ENCODE results near the gene KRT81.

The KRT81 gene

DNA sequence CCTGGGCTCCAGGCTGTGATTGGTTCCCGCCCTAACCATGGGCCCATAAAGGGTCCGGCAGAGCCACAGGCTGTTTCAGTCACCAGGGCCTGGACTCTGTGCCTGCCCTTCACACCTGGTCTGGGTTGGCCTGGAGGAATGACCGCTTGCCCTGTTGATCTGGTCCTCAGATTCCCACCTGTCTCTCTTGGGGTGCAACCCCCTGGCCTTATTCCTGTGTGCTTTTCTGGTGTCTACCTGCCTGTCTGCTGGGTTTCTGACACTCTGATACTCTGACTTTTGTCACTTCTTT is 32.8 kb upstream of the KRT81 start:
- TF ChIP-seq, protein P1, sequence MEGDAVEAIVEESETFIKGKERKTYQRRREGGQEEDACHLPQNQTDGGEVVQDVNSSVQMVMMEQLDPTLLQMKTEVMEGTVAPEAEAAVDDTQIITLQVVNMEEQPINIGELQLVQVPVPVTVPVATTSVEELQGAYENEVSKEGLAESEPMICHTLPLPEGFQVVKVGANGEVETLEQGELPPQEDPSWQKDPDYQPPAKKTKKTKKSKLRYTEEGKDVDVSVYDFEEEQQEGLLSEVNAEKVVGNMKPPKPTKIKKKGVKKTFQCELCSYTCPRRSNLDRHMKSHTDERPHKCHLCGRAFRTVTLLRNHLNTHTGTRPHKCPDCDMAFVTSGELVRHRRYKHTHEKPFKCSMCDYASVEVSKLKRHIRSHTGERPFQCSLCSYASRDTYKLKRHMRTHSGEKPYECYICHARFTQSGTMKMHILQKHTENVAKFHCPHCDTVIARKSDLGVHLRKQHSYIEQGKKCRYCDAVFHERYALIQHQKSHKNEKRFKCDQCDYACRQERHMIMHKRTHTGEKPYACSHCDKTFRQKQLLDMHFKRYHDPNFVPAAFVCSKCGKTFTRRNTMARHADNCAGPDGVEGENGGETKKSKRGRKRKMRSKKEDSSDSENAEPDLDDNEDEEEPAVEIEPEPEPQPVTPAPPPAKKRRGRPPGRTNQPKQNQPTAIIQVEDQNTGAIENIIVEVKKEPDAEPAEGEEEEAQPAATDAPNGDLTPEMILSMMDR (IDR thresholded peaks at IDR 0.05; ENCODE audit: low read depth, low read length, missing control alignments), result no peak
- no peak overlapping the region for H3K4me3 ChIP-seq (ENCODE audit: low read depth, low read length)
- no peak for DNase-seq (ENCODE audit: low read depth)

DNA sequence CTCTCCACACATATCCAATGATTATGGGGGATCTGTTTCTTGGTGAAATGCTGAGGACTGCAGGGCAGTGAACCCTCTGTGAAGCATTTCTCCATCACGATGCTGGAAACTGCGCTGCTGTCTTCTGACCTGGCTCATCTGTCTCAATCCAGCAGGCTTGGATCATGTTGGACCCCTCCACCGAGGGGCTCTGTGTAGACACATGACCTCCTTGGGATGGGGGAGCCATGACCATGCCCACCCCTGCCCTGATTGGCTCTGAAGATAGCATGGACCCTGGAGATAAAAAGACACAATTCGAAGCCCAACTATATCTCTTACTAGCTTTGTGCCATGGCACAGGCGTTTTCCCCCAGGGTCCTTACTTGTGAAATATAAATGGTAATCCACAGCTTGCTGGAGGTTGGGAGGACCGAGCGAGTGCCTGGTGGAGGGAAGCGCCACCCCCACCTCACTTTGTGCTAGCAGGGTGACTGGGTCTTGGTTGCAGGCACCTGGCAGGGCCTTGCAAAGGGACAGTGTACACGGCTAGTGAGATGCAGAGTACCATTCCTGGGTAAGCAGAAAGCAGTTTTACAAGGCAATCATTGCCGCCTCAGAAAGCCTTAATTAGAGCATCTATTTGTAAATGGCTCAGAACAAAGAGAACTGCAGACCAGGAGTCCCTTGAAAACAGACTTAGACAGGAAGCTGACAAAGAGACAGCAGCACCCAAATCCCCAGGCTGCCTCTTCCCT is 32.2 kb upstream of the KRT81 start:
- TF ChIP-seq, protein P1 (IDR thresholded peaks at IDR 0.05; ENCODE audit: low read depth, low read length, missing control alignments), result no peak
- H3K4me3 ChIP-seq (ENCODE audit: low read depth, low read length), result no peak overlapping the region
- no peak for DNase-seq (ENCODE audit: low read depth)

DNA sequence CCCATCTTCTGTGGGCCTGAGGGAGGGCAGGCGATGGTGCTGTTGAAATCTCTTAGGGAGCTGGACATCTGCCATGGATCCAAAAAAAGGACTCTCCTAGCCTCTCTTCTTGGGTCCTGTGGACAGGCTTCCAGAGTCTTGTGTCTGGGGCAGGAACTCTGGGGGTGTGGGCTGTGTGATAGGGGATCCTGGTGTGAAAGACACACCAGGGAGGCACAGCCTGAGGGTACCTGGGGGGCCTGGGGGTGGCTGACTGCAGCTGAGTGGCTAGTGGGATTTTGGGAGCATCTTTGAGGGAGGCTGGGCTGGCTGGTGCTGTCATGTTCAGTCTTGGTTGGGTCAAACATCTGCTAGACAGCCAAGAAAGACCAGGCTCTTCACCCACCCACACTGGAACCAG is 31.7 kb upstream of the KRT81 start:
- H3K4me3 ChIP-seq (ENCODE audit: low read depth, low read length), result no peak overlapping the region
- no peak for DNase-seq (ENCODE audit: low read depth)
- TF ChIP-seq, protein P1 (IDR thresholded peaks at IDR 0.05; ENCODE audit: low read depth, low read length, missing control alignments), result no peak

DNA sequence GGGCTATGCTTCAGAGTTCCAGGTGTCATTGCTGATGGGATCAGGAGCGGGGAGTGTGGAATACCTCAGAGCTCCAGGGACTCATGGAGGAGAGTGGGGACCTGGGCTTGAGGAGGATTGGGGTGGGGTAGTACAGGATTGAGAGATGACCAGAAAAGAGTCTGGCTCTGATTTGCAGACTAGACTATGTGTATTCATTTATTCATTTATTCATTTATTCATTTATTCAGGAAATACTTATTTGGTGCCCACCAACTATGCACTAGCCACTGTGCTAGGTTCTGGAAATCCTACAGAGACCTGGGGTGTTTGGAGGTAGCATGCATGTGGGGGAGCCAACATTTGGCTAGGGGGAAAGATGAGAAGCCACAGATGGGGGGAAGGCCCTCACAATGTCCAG is 30.7 kb upstream of the KRT81 start:
- DNase-seq (ENCODE audit: low read depth), result no peak
- no peak overlapping the region for H3K4me3 ChIP-seq (ENCODE audit: low read depth, low read length)
- TF ChIP-seq, protein P1 (IDR thresholded peaks at IDR 0.05; ENCODE audit: low read depth, low read length, missing control alignments), result no peak

DNA sequence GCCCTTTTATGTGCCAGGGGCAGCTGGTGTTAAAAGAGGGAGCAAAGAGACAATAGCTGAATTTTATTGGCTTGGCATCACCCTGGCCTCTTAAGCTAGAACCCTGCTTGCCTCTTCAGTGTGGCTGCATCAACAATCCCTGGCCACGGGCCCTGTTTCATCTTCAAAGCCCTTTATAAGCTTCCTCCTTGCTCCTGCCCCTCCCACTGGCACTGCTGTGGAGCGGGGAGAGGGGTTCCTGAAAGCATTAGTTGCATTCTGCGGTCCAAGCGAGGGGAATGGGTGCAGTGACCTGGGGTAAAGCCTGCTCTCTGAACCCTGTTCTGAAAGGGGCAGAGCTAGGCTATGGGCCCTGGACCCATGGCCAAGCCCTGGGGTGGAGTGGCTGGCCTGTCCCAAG is 30.1 kb upstream of the KRT81 start:
- no peak overlapping the region for H3K4me3 ChIP-seq (ENCODE audit: low read depth, low read length)
- TF ChIP-seq, protein P1 (IDR thresholded peaks at IDR 0.05; ENCODE audit: low read depth, low read length, missing control alignments), result no peak
- DNase-seq (ENCODE audit: low read depth), result no peak

DNA sequence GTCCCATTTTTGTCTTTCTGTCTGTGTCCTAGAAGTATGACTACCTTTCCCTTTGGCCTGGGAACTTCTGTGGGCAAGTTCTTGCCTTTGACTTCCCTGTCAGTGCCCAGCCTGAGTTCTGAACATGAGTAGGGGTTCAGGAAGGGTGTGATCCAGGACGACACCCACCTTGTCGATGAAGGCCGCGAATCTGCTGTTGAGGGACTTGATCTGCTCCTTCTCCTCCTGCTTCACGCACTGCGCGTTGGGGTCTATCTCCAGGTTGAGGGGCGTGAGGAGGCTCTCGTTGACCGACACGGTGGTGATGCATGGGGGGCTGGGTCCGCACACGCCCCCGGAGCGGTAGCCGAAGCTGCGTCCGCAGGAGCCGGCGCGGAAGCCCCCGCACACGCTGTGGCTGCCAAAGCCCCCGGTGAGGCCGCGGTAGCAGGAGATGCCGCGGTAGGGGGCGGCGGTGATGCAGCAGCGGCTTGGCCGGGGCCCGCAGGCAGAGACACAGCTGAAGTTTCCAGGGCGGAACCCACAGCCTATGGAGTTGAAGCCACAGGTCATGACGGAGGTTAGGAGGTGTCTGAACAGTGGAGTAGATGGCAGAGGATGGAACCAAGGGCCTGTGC is 29.6 kb upstream of the KRT81 start, which contains the start of gene KRT83:
KRT83 (minus strand) TSS at position 615 of the 617 bp plus-strand sequence; CDS start at position 552, 63 bp downstream.
- TF ChIP-seq, protein P1 (IDR thresholded peaks at IDR 0.05; ENCODE audit: low read depth, low read length, missing control alignments), result no peak

DNA sequence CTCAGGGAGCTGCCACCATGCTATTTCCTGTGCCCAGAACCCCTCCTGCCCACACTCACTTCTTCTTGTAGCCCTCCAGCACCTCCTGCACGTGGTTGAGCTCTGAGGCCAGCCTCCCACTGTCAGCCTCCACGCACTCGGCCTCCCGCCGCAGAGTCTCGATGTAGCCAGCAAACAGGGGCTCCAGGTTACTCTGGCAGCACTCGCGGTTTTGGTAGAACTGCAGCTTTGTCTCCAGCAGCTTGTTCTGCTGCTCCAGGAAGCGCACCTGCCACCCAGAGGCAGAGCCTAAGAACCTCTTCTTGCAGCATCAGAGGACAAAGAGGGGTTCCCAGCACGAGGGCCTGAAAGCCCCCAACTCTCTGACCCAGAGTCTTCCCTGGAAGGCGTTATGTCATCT is 27.8 kb upstream of the KRT81 start:
- no peak for DNase-seq (ENCODE audit: low read depth)
- TF ChIP-seq, protein P1 (IDR thresholded peaks at IDR 0.05; ENCODE audit: low read depth, low read length, missing control alignments), result no peak

More for the DNA sequence above, 29.6 kb upstream of the KRT81 start, which contains the start of gene KRT83:
- no peak within 1 kb of the TSS for H3K4me3 ChIP-seq (ENCODE audit: low read depth, low read length)
- DNase-seq (ENCODE audit: low read depth), result no peak

More for the DNA sequence above, 27.8 kb upstream of the KRT81 start:
- H3K4me3 ChIP-seq (ENCODE audit: low read depth, low read length), result no peak overlapping the region
